ENCODE data around the gene YWHAB. TPM values are rescaled to one million over a fixed set of nuclear protein-coding genes. Genes with fewer than 3 reads are reported as not detected.

YWHAB gene
- total and polyA plus RNA-seq, 2 donors (not counting 3 experiments of a cell fraction or from before 2014, with no cell fraction given), result 65.9 to 255 TPM

DNA sequence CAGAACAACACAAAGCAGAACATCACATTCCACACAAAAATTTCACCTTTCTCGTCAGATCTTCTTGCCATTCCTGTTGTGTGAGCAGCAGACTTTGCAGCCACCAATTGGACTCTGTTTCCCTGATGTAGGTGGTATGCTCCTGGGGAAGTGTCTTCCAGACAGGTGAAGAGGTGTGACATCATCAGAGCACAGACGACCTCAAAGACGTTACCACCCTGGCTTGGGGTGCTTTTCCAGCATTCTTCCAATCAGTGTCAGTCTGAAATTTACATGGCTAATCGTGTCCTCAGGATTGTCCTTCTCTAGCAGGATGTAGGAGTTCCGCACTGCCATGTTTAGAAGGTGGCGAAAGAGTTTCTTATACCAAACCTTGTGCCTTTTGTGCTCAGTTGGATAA lies 43.5 kb upstream of the YWHAB start:
- Histone ChIP-seq H3K4me1 (ENCODE audit: control insufficient read depth, extremely low read depth, insufficient read depth, low read length) (no peaks in the 10 kb centered on the region), H3K4me3 (replicated peaks in 1 of 3; ENCODE audit: insufficient read depth in 1 of 3, low read depth in 1 of 3, low read length in 3 of 3) (no peak overlapping the region), H3K9ac (replicated peaks; ENCODE audit: extremely low read depth, insufficient read depth, low read length) (no peak overlapping the region), H3K9me3 (replicated peaks; ENCODE audit: control insufficient read depth, insufficient read depth, low read length) (no peaks in the 10 kb centered on the region), H3K27ac (ENCODE audit: insufficient read depth, low read depth, low read length) (no peak overlapping the region), H3K79me2 (ENCODE audit: control insufficient read depth, insufficient read depth, low read length) (no peaks in the 10 kb centered on the region), H3K36me3 (ENCODE audit: control insufficient read depth in 2 of 2, extremely low read depth in 1 of 2, insufficient read depth in 2 of 2, low read length in 2 of 2) (no peaks in the 10 kb centered on the region), H3K4me2 (ENCODE audit: insufficient read depth, low read length) (no peak overlapping the region), H2AFZ (ENCODE audit: low read depth, low read length) (no peak overlapping the region), H4K20me1 (replicated peaks; ENCODE audit: control insufficient read depth, extremely low read depth, insufficient read depth, low read length) (no peaks in the 10 kb centered on the region), H3K9me1 (replicated peaks; ENCODE audit: control insufficient read depth, extremely low read depth, insufficient read depth, low read length) (no peaks in the 10 kb centered on the region), H3K27me3 (ENCODE audit: control insufficient read depth in 2 of 2, insufficient read depth in 2 of 2, low read length in 2 of 2) (peaks cover 0 to 3% of the 10 kb centered on the region in 2 experiments)
- no TSS peak for BruUV-seq (replicated peaks)
- FAIRE-seq (no peak), DNase-seq (ENCODE audit: low read depth, low spot score) (no peak)
- dilution Hi-C loops (cut with MboI; ENCODE audit: extremely low pct_ligation_motif_present, low sequenced_read_pairs), result no loop called here
- POLR2A ChIA-PET, result no interaction called here
- CTCF ChIA-PET, result no interaction called here
- intact Hi-C loops (cut with micrococcal nuclease), result no loop called here
- TF ChIP-seq JUN (IDR thresholded peaks at IDR 0.05; ENCODE audit: borderline replicate concordance, insufficient read depth, insufficient read length, low read depth) (no peak), MYC (IDR thresholded peaks at IDR 0.05; ENCODE audit: low read depth, low read length) (no peak), POLR2A (IDR thresholded peaks at IDR 0.05; ENCODE audit: low read depth, low read length) (no peak), FOS (IDR thresholded peaks at IDR 0.05; ENCODE audit: borderline replicate concordance, insufficient read depth, low read length) (no peak), GATA2 (IDR thresholded peaks at IDR 0.05; ENCODE audit: insufficient read depth, insufficient read length, low read depth, low read length) (no peak), POLR2AphosphoS5 (IDR thresholded peaks at IDR 0.05; ENCODE audit: insufficient read depth, low read depth, low read length) (no peak), EZH2 (IDR thresholded peaks at IDR 0.05; ENCODE audit: borderline replicate concordance, low read depth, low read length, severe bottlenecking) (no peak)
- TF ChIP-seq, protein P1, sequence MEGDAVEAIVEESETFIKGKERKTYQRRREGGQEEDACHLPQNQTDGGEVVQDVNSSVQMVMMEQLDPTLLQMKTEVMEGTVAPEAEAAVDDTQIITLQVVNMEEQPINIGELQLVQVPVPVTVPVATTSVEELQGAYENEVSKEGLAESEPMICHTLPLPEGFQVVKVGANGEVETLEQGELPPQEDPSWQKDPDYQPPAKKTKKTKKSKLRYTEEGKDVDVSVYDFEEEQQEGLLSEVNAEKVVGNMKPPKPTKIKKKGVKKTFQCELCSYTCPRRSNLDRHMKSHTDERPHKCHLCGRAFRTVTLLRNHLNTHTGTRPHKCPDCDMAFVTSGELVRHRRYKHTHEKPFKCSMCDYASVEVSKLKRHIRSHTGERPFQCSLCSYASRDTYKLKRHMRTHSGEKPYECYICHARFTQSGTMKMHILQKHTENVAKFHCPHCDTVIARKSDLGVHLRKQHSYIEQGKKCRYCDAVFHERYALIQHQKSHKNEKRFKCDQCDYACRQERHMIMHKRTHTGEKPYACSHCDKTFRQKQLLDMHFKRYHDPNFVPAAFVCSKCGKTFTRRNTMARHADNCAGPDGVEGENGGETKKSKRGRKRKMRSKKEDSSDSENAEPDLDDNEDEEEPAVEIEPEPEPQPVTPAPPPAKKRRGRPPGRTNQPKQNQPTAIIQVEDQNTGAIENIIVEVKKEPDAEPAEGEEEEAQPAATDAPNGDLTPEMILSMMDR (IDR thresholded peaks at IDR 0.05; ENCODE audit: extremely low read depth in 1 of 2, insufficient read depth in 1 of 2, low read depth in 1 of 2, low read length in 2 of 2), result no peak
- TF ChIP-seq, protein P2, sequence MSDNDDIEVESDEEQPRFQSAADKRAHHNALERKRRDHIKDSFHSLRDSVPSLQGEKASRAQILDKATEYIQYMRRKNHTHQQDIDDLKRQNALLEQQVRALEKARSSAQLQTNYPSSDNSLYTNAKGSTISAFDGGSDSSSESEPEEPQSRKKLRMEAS (IDR thresholded peaks at IDR 0.05; ENCODE audit: insufficient read depth, insufficient read length), result no peak
